ENCODE results near the gene HS6ST3.
"Not testable (repeated sequence)": the region's sequence is repeated elsewhere in the genome, so short reads cannot be mapped to it uniquely, and the experiment has no call there.

Gene HS6ST3

GRCh38 chr13:96090240-96091101 lies 564 bp downstream of the HS6ST3 start:
- no peak overlapping the region for H3K27ac ChIP-seq
- TF ChIP-seq CTCF (IDR thresholded peaks at IDR 0.05; ENCODE audit: low read depth, low read length), result no peak
- H3K27me3 ChIP-seq (ENCODE audit: insufficient read depth, low read depth, severe bottlenecking), result peaks cover 90% of the 10 kb centered on the region
- H3K4me3 ChIP-seq (ENCODE audit: low read depth, low read length), result peak overlapping the region; percentile 57
- peak; percentile 32 for DNase-seq
- no peaks in the 10 kb centered on the region for H3K36me3 ChIP-seq
- H3K9me3 ChIP-seq (ENCODE audit: severe bottlenecking), result no peaks in the 10 kb centered on the region

- peaks cover 91% of the 10 kb centered on the region for H3K27me3 ChIP-seq (ENCODE audit: insufficient read depth, low read depth, severe bottlenecking)
- no peaks in the 10 kb centered on the region for H3K9me3 ChIP-seq (ENCODE audit: severe bottlenecking)
- peak; percentile 49 for DNase-seq
- H3K36me3 ChIP-seq, result no peaks in the 10 kb centered on the region
- peak overlapping the region; percentile 35 for H3K4me3 ChIP-seq (ENCODE audit: low read depth, low read length)
- no peak for TF ChIP-seq CTCF (IDR thresholded peaks at IDR 0.05; ENCODE audit: low read depth, low read length)
- no peak overlapping the region for H3K27ac ChIP-seq
Measured at GRCh38 chr13:96091164-96092117, 1.5 kb downstream of the HS6ST3 start.

GRCh38 chr13:96093296-96094006 lies 3.5 kb downstream of the HS6ST3 start:
- Histone ChIP-seq H3K27me3 (ENCODE audit: insufficient read depth, low read depth, severe bottlenecking) (peaks cover 79% of the 10 kb centered on the region), H3K4me3 (ENCODE audit: low read depth, low read length) (no peak overlapping the region), H3K36me3 (no peaks in the 10 kb centered on the region), H3K9me3 (ENCODE audit: severe bottlenecking) (no peaks in the 10 kb centered on the region), H3K27ac (no peak overlapping the region)
- no peak for TF ChIP-seq CTCF (IDR thresholded peaks at IDR 0.05; ENCODE audit: low read depth, low read length)
- no peak for DNase-seq

- Histone ChIP-seq H3K27ac (no peak overlapping the region), H3K9me3 (ENCODE audit: severe bottlenecking) (no peaks in the 10 kb centered on the region), H3K4me3 (ENCODE audit: low read depth, low read length) (no peak overlapping the region), H3K27me3 (ENCODE audit: insufficient read depth, low read depth, severe bottlenecking) (peaks cover 50% of the 10 kb centered on the region), H3K36me3 (no peaks in the 10 kb centered on the region)
- no peak for DNase-seq
- TF ChIP-seq CTCF (IDR thresholded peaks at IDR 0.05; ENCODE audit: low read depth, low read length), result no peak
Measured at GRCh38 chr13:96100457-96101220, 10.7 kb downstream of the HS6ST3 start.

- H3K27ac ChIP-seq, result no peak overlapping the region
- peaks cover 48% of the 10 kb centered on the region for H3K27me3 ChIP-seq (ENCODE audit: insufficient read depth, low read depth, severe bottlenecking)
- DNase-seq, result no peak
- H3K9me3 ChIP-seq (ENCODE audit: severe bottlenecking), result peaks cover 19% of the 10 kb centered on the region
- no peaks in the 10 kb centered on the region for H3K36me3 ChIP-seq
- H3K4me3 ChIP-seq (ENCODE audit: low read depth, low read length), result no peak overlapping the region
- no peak for TF ChIP-seq CTCF (IDR thresholded peaks at IDR 0.05; ENCODE audit: low read depth, low read length)
Measured at GRCh38 chr13:96104516-96104915, 14.6 kb downstream of the HS6ST3 start.

- peaks cover 26% of the 10 kb centered on the region for H3K27me3 ChIP-seq (ENCODE audit: insufficient read depth, low read depth, severe bottlenecking)
- DNase-seq; H3K27ac ChIP-seq; H3K36me3 ChIP-seq; H3K4me3 ChIP-seq (ENCODE audit: low read depth, low read length): not testable (repeated sequence)
- peaks cover 19% of the 10 kb centered on the region for H3K9me3 ChIP-seq (ENCODE audit: severe bottlenecking)
Measured at GRCh38 chr13:96108072-96108471, 18.2 kb downstream of the HS6ST3 start.

Measured in WERI-Rb-1 (cell line).